Aortic smooth muscle cell (primary cell): ENCODE measurements around the gene FAM217A. TPM values are rescaled to one million over a fixed set of nuclear protein-coding genes. Genes with fewer than 3 reads are reported as not detected.

ENCODE experiments used
- total RNA-seq: library from RNA; depleted of rRNA; stranded (reverse); fragments of >200 nt; gene quantifications from 2 replicates; pipeline ENCODE4 v1.2.3, GENCODE V29; 2014

FAM217A gene
- not detected in 2 replicates for total RNA-seq

GRCh38 chr6:4078691-4079471, at the start of gene FAM217A:
TSS of gene FAM217A (minus strand) at chr6:4079137. CDS start at chr6:4077414, 1,723 bp downstream.

Other genes starting within 250 kb of the FAM217A start
- 8.7 and 11.0 TPM in 2 replicates for gene FAM50B, start 229.8 kb downstream of the FAM217A start, total RNA-seq
- gene ECI2, start 56.4 kb upstream of the FAM217A start, total RNA-seq, result 91.9 and 120 TPM in 2 replicates